ENCODE results near the gene RDH8.

Gene RDH8

GRCh38 chr19:10026744-10027143, 13.5 kb downstream of the RDH8 start:
- in situ Hi-C loops (cut with HindIII; ENCODE audit: low sequenced_read_pairs), result no loop called here
- TF ChIP-seq, protein P1, sequence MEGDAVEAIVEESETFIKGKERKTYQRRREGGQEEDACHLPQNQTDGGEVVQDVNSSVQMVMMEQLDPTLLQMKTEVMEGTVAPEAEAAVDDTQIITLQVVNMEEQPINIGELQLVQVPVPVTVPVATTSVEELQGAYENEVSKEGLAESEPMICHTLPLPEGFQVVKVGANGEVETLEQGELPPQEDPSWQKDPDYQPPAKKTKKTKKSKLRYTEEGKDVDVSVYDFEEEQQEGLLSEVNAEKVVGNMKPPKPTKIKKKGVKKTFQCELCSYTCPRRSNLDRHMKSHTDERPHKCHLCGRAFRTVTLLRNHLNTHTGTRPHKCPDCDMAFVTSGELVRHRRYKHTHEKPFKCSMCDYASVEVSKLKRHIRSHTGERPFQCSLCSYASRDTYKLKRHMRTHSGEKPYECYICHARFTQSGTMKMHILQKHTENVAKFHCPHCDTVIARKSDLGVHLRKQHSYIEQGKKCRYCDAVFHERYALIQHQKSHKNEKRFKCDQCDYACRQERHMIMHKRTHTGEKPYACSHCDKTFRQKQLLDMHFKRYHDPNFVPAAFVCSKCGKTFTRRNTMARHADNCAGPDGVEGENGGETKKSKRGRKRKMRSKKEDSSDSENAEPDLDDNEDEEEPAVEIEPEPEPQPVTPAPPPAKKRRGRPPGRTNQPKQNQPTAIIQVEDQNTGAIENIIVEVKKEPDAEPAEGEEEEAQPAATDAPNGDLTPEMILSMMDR (IDR thresholded peaks at IDR 0.05; ENCODE audit: low read depth, low read length, missing control alignments), result no peak
- no peak for DNase-seq (ENCODE audit: low read depth)
- no peak overlapping the region for H3K4me3 ChIP-seq (ENCODE audit: low read depth, low read length)

DNA sequence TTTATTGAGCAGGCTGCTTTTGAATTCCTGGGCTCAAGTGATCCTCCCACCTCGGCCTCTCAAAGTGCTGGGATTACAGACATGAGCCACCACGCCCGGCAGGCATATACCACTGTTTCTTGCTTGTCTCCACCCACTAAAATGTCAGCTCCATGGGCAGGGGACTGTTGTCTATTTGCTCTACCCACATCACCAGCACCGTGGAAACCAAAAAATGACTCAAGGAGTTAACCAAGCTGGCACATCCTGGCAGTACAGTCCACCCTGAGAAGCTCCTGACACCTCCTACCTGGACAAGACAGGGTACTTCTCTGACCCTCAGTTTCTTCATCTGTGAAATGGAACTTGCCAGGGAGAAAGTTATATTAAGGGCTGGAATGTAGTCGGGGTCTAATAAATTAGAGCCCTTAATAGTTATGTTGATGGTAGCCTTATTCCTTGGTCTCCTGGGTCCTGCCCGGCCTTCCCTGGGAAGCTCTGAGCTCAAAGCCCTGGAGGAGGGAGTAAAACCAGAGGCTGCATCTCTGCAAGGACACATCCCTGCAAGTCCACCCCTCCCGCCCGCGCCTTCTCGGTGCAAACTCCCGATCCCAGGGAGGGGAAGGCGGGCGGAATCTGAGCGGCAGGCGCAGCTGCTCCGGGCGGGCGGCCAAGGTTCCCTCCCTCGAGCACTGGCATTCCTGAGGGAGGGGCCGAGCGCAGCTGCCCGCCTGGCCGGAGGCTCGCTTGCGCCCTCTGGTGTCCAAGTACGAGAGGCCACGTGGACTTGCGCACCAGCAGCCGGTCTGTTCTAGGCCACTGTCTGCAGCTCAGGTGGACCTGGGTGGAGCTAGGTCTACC, 14.1 kb downstream of the RDH8 start:
- H3K4me3 ChIP-seq (ENCODE audit: low read depth, low read length), result no peak overlapping the region
- in situ Hi-C loops (cut with HindIII; ENCODE audit: low sequenced_read_pairs), result no loop called here
- TF ChIP-seq, protein P1 (IDR thresholded peaks at IDR 0.05; ENCODE audit: low read depth, low read length, missing control alignments), result peak; percentile 88
- peak; percentile 81 for DNase-seq (ENCODE audit: low read depth)

DNA sequence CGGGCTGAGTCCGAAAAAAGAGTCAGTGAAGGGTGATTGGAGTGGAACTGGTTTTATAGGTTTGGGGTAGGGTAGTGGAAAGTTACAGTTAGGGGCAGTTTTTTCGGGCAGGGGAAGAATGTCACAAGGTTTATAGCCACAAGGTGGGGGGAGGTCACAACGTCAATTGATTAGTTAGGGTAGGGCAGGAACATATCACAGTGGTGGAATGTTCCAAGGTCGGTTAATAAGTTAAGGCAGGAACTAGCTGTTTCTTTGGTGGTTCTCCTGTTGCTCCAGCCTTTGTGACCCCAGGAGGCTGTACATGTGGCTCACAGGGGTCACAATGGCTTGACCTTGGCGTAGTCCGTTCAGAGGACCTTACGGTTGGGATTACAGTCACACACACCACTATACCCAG, 20.3 kb downstream of the RDH8 start:
- TF ChIP-seq, protein P1 (IDR thresholded peaks at IDR 0.05; ENCODE audit: low read depth, low read length, missing control alignments), result no peak
- no peak overlapping the region for H3K4me3 ChIP-seq (ENCODE audit: low read depth, low read length)
- in situ Hi-C loops (cut with HindIII; ENCODE audit: low sequenced_read_pairs), result no loop called here
- no peak for DNase-seq (ENCODE audit: low read depth)

- TF ChIP-seq, protein P1 (IDR thresholded peaks at IDR 0.05; ENCODE audit: low read depth, low read length, missing control alignments), result no peak
- DNase-seq (ENCODE audit: low read depth), result no peak
- H3K4me3 ChIP-seq (ENCODE audit: low read depth, low read length), result no peak overlapping the region
- in situ Hi-C loops (cut with HindIII; ENCODE audit: low sequenced_read_pairs), result no loop called here
Observed at GRCh38 chr19:10036601-10037071, 23.4 kb downstream of the RDH8 start.

GRCh38 chr19:10037367-10037766, 24.1 kb downstream of the RDH8 start:
- in situ Hi-C loops (cut with HindIII; ENCODE audit: low sequenced_read_pairs), result no loop called here
- no peak overlapping the region for H3K4me3 ChIP-seq (ENCODE audit: low read depth, low read length)
- TF ChIP-seq, protein P1 (IDR thresholded peaks at IDR 0.05; ENCODE audit: low read depth, low read length, missing control alignments), result no peak
- no peak for DNase-seq (ENCODE audit: low read depth)

DNA sequence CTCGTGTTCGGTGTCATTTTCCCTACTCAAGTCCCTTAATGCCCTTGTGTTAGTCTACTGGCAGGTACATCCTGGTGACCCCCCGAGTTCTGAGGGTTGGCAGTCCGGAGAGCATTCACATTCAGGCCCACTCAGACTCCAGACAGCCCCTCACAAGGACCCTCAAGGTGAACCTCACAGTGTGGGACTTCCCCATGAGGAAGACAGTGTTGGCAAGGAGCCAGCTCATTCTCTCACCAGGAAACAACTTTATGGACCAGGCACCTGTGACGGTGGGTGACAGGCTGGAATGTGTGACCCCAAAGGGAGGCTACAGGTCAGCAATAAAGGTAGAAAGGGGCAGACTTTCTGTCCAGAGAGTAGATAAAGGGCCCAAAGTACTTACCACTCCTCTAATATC, 24.5 kb downstream of the RDH8 start:
- no peak overlapping the region for H3K4me3 ChIP-seq (ENCODE audit: low read depth, low read length)
- in situ Hi-C loops (cut with HindIII; ENCODE audit: low sequenced_read_pairs), result no loop called here
- no peak for DNase-seq (ENCODE audit: low read depth)
- TF ChIP-seq, protein P1 (IDR thresholded peaks at IDR 0.05; ENCODE audit: low read depth, low read length, missing control alignments), result no peak

Measured in astrocyte of the cerebellum (primary cell).